Central memory CD4-positive, alpha-beta T cell (primary cell): ENCODE measurements around the gene UGT1A5.

ENCODE experiments used
- DNase-seq: peaks from one replicate; pipeline ENCODE4 v3.0.0; 2022

Gene UGT1A5

DNA sequence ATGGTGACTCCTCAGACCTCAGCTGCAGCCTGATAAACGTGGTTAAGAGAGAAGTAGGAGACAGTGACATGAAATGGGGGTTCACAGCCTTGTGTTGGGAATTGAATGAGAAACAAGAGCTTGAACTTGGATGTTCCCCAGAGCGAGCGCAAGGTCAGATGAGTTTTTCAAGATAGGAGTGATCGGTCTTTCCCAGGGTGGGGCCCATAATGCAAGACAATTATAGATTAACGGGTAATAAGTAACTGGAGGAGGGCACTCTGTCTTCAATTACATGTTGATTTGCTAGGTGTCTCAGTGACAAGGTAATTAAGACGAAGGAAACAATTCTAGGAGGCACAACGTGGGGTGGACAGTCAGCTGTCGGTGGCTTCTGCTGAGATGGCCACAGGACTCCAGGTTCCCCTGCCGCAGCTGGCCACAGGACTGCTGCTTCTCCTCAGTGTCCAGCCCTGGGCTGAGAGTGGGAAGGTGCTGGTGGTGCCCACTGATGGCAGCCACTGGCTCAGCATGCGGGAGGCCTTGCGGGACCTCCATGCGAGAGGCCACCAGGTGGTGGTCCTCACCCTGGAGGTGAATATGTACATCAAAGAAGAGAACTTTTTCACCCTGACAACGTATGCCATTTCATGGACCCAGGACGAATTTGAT lies at the start of gene UGT1A5:
TSS of gene UGT1A5 (plus strand) at position 297 of the 651 bp plus-strand sequence. CDS start at position 382, 85 bp downstream.
- no peak for DNase-seq

DNA sequence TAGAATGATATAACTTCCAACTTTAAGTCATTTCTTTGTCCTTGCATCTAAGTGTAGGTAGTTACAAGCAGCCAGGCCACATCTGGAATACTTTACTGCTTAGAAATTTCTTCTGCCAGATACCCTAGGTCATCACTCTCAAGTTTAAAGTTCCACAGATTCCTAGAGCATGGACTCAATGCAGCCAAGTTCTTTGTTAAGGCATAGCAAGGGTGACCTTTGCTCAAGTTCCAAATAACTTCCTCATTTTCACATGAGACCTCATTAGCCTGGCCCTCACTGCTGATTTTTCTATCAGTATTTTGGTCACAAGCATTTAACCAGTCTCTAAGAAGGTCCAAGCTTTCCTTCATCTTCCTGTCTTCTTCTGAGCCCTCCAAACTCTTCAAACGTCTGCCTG lies 48.8 kb upstream of the UGT1A5 start:
- no peak for DNase-seq

DNA sequence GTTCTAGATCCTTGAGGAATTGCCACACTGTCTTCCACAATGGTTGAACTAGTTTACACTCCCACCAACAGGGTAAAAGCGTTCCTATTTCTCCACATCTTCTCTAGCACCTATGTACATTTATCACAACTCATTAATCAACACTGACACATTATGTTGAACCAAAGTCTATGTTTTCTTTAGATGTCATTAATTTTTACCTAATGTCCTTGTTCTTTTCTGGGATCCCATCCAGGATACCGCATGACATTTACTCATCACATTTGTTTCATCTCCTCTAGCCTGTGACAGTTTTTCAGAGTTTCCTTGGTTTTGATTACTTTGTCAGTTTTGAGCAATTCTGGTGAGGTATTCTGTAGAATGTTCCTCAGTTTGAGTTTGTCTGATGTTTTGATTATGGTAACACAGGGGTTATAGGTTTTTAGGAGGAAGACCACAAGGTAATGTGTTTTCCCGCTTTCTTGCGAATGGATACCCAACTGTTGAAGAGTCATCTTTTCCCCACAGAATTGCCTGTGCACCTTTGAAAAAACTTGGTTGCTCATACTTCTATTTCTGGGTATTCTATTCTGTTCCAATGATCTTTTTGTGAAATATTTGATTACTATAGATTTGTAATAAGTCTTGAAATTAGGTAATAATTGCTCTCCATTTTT lies 44.0 kb upstream of the UGT1A5 start:
- DNase-seq = no peak

DNA sequence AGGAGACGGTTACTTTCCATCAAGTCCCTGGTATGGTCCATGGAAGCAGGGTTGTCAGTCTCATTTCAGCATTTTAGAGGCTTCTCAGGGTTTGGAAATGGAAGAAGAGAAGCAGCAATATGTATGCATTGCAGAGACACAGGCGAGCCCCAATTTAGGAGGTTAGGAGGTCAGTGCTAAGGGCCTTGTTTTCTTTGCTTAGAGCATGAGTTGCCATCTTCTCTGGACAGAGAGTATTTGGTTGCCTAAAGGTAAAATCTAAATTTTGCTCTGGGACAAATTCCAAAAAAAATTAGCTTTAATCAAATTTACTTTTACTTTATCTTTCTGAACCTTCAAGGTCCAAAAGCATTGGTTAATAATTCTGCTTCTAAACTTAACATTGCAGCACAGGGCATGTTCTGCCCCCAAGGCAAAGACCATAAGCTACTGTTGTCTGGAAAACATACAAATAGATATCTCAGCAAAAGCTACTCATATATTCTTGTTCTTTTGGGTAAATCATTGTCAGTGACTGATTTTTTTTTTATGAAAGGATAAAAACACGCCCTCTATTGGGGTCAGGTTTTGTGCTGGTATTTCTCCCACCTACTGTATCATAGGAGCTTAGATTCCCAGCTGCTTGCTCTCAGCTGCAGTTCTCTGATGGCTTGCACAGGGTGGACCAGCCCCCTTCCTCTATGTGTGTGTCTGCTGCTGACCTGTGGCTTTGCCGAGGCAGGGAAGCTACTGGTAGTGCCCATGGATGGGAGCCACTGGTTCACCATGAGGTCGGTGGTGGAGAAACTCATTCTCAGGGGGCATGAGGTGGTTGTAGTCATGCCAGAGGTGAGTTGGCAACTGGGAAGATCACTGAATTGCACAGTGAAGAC lies 41.2 kb upstream of the UGT1A5 start, which contains the start of gene UGT1A9:
TSS of gene UGT1A9 (plus strand) at position 609 of the 872 bp plus-strand sequence. CDS start at position 646, 37 bp downstream.
- no peak for DNase-seq

DNA sequence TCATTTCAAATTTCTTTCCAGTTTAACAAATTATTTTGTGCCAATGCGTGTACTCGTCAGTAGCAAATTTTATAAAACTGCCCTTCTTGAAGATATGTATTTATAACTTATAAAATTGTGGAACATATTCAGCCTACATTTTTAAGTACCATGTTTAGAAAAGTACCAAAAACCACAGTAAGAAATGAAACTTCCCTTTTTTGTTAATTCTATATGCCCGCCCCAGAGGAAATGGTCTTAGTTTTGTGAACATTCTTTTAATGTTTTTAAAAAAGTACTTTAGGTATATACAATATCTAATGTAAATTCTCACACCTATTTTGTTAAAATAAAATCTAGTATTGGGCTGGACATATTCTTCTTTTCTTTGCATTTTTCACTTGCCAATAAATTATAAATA lies 39.8 kb upstream of the UGT1A5 start:
- no peak for DNase-seq

DNA sequence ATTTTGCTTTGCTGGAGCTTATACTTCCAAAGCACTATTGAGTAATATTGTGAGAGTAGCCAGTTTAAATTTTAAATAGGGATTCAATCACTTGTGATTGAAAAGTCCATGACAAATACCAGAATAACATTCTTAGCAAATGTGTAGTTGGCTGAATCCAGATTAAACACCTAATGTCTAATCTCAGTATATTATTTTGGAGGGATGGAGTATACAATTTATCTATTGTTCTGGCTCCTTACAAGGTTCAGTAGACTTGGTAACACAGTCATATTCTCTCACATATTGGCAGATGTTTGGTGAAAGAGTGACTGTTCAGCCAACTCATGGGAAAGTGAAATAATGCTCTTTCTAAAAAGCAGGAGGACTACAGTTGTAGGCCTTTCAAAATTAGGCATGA lies 38.8 kb upstream of the UGT1A5 start:
- no peak for DNase-seq

DNA sequence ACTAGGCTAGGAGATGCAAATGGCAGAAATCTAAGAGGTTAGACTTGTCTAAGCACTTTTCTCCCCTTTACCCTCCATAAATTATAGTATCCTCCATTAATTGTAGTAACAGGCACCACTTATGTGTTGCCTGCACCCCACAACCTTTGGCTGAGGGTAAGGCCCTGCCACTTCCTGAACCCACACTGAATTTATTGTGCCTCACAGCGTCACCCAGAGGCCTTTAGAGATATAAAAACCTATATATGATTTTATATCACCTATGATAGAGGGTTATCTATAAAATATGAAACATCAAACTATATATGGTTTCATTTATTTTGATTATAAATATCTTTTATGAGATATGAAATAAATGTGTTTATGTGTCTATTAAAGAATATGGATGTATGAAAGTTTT lies 38.4 kb upstream of the UGT1A5 start:
- DNase-seq = no peak

DNA sequence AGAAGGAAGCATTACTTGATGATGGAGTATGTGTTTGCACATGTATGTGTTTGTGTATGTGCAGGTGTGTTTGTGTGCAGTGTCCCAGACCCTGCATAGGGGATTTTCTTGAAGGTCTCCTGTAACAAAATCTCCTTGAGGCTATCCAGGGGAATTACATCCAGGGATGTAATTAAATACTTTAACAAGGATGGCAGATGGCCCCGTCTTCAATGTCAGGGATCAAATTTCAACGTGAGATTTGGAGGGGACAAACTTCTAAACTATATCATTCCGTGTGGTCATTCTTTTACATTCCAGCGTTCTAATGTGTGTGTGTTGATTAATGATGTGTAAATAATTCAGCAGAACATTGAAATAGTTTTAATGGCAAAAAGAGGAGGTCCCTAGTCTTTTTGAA lies 37.7 kb upstream of the UGT1A5 start:
- DNase-seq = no peak

DNA sequence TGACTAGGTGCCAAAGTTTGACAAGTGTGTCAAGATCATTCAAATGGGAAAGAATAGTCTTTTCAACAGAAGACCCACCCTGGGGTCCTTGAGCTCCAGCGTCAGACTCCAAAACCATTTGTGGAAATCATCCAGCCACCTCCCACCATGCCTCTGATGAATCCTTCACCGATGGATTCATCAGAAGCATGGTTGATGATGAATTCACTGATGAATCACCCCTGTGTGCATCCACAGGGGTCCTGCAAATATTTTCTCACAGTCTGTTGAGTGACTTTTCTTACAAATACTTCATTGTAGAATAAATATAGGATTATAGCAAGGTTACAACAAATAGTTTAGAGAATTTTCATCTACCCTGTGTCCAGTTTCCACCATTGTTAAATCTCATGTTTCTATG lies 36.7 kb upstream of the UGT1A5 start:
- no peak for DNase-seq

DNA sequence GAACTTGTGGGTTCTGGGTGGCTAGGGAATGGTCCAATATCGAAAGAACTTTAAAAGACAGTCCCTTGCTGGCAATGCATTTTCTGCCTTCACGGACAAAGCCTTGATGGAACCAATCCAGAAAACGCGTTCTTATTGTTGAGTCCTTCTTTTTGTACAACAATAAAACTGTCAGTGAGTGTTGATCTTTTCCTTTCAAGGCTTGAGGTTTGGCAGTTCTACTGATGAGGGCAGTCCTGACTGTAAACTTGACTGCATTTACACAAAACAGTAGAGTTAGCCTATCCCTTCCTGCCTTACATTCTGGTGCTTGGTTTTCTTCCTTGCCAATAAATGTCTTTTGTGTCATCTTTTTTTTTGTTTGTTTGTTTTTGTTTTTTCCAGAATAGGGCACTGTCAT lies 33.5 kb upstream of the UGT1A5 start:
- DNase-seq = no peak

DNA sequence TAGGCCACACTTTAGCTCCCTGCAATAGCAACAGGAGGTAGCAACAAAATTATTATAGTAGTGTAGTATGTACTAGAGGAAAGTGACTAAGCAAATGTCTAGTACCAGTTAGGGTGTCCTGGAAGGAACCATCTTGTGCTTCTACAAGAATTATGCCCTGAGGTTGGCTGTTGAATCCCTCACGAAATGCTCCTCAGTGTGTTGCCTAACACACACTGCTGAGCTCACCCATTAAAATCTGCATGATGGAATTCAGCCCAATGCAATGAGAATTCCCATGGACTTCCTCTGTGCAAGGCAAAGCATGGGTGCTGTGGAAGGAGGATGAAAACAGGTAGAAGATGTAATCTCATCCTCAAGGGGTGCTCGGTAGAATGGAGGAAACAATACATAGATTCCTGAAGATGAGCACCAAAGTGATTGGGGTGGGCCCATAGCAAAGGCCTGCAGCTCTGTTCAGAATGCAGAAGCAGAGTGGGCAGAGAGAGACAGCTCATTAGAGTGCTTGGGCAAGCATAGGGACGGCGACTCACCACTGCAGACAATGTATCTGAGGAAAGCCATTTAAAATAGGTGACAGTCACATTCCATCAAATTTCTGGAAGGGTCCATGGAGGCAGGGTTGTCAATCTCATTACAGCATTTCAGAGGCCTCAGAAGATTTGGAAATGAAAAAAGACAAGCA lies 32.2 kb upstream of the UGT1A5 start:
- DNase-seq = no peak

DNA sequence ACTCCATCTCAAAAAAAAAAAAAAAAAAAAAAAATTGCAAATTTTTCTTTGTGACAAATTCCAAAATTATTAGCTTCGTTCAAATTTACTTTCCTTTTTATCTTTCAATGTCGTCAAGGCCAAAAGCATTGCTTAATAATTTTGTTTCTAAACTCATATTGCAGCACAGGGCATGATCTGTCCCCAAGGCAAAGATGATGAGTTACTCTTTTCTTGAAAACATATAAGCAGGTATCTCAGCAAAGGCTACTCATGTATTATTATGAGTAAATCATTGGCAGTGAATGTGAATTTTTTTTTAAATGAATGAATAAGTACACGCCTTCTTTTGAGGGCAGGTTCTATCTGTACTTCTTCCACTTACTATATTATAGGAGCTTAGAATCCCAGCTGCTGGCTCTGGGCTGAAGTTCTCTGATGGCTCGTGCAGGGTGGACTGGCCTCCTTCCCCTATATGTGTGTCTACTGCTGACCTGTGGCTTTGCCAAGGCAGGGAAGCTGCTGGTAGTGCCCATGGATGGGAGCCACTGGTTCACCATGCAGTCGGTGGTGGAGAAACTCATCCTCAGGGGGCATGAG lies 31.1 kb upstream of the UGT1A5 start, which contains the start of gene UGT1A7:
TSS of gene UGT1A7 (plus strand) at position 381 of the 579 bp plus-strand sequence. CDS start at position 418, 37 bp downstream.
- no peak for DNase-seq

DNA sequence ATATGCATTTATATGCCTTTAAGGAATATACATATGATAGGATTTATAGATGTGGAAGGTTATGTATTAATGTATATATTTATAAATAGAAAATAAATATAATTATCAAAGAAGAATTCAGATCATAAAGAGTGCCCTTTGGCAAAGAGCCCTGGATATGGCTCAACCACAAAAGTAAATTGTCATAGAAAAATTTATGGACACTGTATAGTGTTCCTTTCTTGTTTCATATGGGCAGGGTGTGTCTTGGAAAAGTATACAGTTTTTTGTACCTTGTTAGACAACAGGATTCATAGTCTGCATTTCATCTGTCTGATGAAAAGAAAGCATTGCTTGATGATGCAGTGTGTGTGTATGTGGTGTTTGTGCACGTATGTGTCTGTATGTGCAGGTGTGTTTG lies 28.1 kb upstream of the UGT1A5 start:
- no peak for DNase-seq

DNA sequence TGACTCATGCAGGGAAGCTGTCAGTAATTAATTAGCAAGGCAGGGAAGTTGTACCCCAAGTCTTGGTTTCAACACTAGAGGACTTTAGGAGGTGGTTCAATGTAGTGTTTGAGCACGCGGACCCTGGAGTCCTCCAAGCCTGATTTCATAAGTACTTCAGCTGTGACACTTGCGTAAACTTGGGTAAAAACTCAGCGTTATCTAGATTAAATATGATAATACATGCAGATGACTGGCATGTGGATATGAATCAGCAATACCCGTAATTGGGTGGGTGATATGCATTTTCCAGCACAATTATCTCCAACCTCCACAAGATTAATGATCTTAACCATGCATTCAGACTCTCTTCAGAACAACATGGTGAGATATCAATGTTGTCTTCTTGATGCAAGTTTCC lies 25.8 kb upstream of the UGT1A5 start:
- DNase-seq = no peak

DNA sequence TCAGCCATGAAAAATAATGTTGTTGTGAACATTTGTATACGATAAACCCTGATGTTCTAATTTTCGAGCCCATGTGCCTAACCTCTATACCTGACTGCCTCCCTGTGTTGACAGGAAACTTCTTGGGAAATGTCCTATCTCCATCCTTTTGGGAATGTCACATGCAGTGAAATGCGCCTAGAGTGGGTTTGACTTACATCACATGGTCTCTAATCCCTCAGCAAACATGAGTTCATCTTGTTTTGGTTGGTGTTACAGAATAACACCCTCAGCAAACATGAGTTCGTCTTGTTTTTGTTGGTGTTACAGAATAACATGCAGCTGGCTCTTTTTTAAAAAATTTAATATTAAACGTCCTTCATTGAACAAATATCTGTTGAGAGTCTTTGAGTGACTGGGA lies 24.4 kb upstream of the UGT1A5 start:
- DNase-seq = no peak

DNA sequence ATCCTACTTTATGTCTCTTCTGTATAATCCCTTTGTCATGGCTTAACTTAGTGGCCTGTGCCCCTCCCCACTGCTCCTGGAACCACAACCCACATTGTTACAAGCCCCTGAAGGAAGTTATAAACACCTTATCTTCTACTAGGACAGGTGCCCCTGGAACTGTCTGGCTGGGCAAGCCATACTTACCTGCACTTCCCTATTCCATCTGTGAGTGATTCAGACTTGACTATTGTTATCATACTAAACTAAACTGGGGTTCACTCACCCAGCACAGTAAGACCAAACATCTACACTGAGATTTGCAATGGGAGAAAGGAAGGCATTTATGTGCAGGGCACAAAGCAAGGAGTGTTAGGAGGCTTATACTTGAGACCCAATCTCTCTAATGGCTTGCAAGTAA lies 23.7 kb upstream of the UGT1A5 start:
- no peak for DNase-seq

DNA sequence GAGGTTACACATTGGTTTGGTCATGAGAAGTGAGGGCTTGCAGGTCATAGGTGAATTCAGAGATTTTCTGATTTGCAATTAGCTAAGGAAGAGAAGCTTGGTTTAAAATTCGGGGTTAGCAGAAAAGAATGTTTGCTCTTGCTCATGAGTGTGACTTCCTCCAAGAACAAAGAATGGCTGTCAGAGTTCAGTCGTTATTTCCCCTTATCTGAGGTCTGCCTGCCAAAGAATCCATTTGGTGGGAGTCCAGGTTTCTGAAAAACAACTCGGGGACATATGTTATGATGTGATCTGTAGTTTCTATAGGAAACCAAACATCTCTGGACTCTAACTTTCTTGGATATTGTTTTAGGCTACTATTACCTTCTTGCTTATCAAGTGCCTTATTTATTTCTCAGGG lies 23.2 kb upstream of the UGT1A5 start:
- DNase-seq = no peak

DNA sequence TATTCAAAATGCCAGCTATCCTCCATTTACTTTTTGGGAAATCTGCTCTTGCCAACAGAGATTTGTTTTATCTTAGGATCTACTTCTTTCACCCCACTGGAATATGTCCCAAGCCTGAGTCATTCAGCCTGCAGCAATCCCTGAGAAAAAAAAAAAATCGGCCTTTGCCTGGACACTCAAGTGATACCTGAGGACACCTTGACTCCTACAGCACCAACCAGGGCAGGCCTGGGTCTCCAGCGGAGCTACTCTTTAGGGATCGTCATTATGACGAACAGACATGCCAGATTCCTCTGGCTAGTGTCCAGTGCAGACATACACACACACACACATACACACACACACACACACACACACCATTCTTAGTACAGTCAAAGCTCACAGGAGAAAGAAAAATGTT lies 22.3 kb upstream of the UGT1A5 start:
- no peak for DNase-seq

DNA sequence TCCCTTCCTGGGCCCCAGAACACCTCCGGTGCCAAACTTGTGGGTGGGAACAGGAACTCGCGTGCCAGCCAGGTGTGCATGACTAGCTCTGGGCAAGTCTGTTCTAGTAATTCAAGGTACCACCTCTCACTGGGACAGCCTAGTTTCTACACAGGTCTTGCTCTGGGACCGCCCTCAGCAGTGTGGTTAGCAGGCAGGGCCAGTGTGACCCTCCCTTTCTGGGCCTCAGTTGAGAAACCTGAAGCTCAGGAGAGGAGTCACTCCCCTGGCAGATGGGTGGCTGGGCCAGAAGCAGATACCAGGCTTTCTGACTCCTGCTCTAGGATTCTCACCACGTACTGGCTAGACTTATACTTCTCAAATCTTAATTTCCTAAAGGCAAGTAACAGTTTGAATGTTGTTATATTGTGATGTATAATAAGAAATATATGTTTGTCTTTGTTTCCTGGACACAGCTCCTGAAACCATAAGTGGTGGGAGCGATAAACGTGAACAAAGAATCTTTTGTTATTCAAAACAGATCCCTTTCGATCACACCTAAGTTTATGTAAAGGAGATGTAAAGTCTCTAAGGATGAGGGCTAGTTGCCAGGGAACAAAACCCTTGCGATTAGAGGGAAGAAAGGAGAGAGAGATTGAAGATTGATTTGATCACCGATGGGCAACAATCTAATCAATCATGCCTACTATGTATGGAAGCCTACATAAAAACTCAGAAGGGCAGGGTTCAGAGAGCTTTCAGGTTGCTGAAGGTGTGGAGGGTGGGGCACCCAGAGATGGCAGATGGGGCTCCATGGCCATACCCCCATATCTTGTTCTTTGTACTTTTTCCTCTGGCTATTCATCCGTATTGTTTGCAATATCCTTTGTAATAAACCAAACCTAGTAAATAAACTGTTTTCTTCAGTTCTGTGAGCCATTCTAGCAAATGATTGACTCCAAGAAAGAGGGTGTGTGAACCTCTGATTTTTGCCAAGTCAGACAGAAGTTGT lies 21.0 kb upstream of the UGT1A5 start:
- DNase-seq = no peak

DNA sequence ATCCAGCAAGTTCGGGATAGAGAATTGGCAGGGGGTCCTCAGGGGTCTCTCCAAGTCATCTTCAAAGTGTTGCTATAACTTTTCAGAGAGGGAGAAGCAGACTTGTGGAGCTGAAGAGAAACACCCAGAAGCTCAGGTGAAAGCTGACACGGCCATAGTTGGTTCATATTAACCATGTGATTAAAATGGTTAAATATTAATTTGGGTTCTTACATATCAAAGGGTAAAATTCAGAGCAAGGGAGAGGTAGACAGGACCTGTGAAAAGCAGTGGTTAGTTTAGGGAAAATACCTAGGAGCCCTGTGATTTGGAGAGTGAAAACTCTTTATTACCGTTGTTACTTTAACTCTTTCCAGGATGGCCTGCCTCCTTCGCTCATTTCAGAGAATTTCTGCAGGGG lies 20.1 kb upstream of the UGT1A5 start, which contains the start of gene UGT1A6:
TSS of gene UGT1A6 (plus strand) at position 243 of the 400 bp plus-strand sequence. CDS start at position 358, 115 bp downstream.
- no peak for DNase-seq

DNA sequence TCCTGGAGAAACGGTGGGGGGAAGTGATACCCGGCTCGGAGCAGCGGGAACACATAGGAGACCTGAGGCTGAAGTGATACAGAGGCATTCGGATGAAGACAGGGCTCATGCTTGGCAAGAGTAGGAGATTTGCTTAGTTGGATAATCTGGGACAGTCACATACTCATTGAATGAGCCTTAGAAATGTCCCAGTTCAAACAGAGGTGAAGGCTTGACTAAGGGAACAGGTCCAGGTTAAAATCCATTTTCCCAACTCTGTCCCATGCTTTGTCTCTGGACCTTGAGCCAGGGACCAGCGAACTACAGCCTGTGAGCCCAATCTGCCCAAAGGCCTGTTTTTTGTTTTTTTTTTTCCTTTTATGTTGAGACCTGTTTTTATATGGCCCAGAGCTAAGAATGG lies 18.7 kb upstream of the UGT1A5 start:
- no peak for DNase-seq
